HG02938 (cell line): ENCODE data around the gene TTI1.
"Not testable (repeated sequence)": the region's sequence is repeated elsewhere in the genome, so short reads cannot be mapped to it uniquely, and the experiment has no call there.

Experiments used
- ATAC-seq: cut with Tn5 transposase; IDR thresholded peaks from one replicate; pipeline ENCODE4 v1.9.1; 2021; ENCODE audit warnings: mild to moderate bottlenecking, moderate library complexity; ENCODE audit not compliant: unreplicated experiment

TTI1 gene

DNA sequence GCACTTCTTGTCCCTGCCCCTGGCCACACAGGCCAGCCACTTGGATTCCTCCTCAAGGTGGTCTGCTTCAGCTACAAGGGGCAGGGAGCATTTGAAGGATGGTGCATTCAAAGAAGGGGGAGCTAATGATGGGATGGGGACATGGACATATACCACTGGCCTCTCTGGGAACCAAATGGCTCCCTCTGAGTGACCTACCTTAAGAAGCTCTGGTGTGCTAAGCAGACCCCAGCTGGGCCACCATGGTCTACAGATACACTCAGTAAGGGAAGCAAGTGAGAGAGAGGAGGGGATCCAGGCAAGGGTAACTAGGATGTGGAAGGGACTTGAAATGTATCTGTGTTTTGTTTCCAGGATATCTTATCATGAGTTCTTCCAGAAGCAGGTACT, 62.4 kb downstream of the TTI1 start:
- no peak for ATAC-seq

DNA sequence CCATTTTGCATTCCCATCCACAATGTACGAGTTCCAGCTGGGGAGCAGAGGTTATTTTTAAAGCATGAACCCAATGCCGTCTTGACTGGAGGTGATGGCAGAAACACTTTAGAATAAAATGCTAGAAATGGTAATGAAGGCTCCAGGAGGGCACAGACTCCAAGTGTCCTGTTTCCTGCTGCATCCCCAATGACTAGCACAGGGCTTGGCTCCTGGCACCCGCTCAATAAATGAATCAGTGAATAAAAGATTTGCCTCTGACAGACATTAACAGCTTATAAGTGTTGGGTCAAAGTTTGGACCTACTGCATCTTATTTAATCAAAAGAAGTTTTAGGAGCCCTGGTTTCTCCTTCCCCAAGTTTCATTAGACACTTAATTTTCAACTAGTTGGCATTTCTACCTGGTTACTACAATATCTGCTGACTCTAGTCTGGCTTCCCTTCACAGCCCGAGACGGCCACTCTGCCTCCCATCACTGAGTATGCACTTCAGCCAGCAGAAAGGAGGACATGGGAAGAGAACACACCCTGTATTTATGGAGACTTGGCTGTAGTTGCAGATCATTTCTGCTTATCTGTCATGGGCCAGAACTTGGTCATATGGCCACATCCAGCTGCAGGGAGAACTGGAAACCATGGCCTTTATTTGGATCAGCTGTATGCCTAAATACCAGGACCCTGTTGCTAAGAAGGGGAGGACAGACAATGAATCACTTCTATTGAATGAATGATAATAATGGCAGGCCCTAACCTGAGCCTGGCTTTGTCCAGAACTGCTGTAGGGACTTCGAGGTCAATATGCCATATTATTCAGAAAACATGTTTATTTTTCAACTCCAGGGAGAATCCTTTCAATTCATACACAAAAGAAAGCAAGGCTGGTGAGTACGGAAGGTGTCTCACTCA, 63.1 kb downstream of the TTI1 start:
- no peak for ATAC-seq

- no peak for ATAC-seq
Observed at GRCh38 chr20:37968841-37969401, 64.3 kb downstream of the TTI1 start.

GRCh38 chr20:37963483-37963882, 69.8 kb downstream of the TTI1 start:
- ATAC-seq, result not testable (repeated sequence)

- no peak for ATAC-seq
Observed at GRCh38 chr20:37961066-37961465, 72.2 kb downstream of the TTI1 start.

GRCh38 chr20:37958856-37959520, 74.3 kb downstream of the TTI1 start:
- ATAC-seq, result no peak

GRCh38 chr20:37956107-37956585, 77.1 kb downstream of the TTI1 start:
- no peak for ATAC-seq

DNA sequence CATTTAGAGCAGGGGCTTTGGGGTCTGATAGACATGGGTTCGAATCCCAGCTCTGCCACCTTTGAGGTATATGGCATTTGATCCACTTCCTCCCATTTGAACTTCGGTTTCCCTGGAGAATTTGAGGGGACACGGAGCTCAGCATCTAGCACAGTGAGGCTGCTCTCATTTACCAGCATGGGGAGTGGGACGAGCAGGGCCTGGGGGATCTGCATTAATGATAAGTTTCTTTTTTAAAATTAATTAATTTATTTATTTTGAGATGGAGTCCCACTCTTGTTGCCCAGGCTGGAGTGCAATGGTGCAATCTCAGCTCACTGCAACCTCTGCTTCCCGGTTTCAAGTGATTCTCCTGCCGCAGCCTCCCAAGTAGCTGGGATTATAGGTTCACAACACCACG, 77.7 kb downstream of the TTI1 start:
- no peak for ATAC-seq

DNA sequence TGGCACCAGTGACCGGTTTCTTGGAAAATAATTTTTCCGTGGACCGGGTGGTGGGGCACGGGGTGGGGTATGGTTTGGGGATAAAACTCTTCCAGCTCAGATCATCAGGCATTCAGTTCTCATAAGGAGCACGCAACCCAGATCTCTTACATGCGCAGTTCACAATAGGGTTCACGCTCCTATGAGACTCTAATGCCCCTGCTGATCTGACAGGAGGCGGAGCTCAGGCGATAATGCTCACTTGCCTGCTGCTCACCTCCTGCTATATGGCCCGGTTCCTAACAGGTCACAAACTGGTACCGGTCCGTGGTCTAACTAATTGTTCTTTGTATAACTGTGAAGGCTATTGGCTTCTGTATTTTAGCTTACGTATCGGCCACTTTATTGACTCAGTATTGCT, 78.6 kb downstream of the TTI1 start:
- no peak for ATAC-seq

- no peak for ATAC-seq
Observed at GRCh38 chr20:37954190-37954589, 79.1 kb downstream of the TTI1 start.

DNA sequence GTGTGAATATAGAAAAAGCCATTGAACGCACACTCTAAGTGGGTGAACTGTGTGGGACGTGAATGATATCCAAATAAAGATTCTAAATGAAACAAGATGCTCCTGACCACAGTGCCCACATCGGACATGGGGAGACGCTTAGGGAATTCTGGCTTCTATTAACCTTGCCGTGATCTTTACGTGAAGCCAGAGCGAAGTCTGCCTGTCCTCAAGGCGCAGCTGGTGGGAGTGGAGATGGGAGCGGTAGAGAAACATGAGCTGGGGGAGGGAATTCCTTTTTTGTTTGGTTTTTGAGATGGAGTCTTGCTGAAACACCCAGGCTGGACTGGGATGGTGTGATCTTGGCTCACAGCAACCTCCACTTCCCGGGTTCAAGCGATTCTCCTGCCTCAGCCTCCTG, 84.3 kb downstream of the TTI1 start:
- no peak for ATAC-seq

- ATAC-seq, result no peak
Observed at GRCh38 chr20:37947943-37948342, 85.3 kb downstream of the TTI1 start.

DNA sequence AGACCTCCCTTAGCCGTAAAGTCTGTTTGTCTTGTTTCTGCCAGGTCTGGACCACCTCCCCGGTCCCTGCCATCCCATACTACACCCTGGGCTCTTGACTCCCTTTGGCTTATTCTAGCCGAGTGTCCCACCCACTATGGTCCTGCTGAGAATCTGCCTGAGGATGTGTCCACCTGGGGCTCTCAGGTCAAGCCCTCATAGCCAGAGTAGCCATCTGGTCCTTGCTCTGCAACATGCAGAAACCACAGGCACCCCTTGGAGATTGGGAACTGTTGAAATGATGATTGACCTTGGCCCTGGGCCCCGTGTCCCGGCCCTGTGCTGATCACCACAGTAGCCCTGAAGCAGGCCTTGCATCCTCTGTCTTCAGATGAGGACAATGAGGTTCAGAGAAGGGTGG, 86.3 kb downstream of the TTI1 start:
- no peak for ATAC-seq

DNA sequence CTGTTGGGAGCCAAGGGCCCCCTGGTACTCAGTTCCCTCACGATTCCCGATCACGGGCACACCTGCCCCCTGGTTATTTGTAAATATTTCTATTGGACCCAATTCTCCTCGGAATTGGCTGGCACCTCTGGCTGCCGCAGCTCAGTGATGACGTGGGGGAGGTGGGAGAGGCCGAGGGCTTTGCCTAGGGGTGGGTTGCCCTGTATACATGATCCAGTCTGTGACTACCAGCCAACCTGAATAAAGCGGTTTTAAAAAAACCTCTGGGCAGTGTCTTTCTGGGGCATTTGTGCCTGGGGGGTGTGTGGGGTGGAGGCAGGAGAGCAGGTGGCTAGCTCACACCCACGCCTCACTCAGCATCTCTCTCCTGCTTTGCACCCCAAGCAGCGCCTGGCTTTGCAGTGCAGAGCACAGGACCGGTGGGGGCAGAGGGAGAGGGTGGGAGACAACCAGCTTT, 88.1 kb downstream of the TTI1 start:
- ATAC-seq, result no peak

DNA sequence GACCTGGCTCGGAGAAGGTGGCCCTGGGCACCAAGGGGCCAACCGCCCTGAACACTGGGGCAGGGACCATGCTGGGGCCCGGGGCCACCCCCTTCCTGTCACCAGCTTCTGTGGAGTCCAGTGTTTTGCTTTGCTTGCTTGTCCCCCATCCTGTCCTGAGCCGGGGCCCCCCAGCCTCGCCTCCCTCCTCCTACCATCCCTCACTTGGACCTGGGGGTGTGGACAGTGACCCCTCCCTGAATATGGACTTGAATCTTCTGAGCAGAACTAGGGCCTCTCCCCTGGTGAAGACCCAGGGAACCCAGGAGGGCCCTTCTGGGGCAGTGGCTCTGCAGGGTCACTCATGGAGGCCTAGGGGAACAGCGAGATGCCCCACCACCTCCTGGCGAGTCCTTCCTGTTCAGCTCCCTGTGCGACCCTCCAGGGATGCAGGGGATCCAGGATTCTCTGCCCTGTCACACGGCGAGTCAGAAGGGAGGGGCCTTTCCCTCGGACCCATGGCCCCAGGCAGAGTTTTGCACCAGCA, 88.7 kb downstream of the TTI1 start:
- no peak for ATAC-seq

- no peak for ATAC-seq
Observed at GRCh38 chr20:37943501-37944455, 89.5 kb downstream of the TTI1 start.

- ATAC-seq, result no peak
Observed at GRCh38 chr20:37943033-37943432, 90.2 kb downstream of the TTI1 start.

GRCh38 chr20:37941992-37942391, 91.3 kb downstream of the TTI1 start:
- no peak for ATAC-seq

- ATAC-seq, result no peak
Observed at GRCh38 chr20:37941332-37941731, 91.9 kb downstream of the TTI1 start.

DNA sequence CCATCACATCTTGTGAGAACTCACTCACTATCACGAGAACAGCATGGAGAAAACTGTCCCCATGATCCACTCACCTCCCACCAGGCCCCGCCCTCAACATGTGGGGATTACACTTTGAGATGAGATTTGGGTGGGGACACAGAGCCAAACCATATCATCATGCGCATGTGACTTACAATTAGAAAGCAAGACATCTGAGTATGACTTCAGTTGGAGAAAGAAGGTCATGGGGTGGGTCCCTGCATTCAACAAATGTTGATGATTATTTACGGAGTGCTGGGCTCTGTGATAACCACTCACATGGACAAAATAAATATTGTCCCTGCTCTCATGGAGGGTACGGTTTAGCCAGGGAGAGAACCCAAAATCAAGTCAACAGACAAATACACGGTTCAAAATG, 92.4 kb downstream of the TTI1 start:
- no peak for ATAC-seq
